B cell (primary cell): ENCODE results near the gene NOS1AP. TPM values are rescaled to one million over a fixed set of nuclear protein-coding genes. Genes with fewer than 3 reads are reported as not detected.

Source experiments
- ATAC-seq: fragments of 200-7000 bp; cut with Tn5 transposase; one replicate; pipeline ENCODE4 v1.10.0; 2021; ENCODE audit warnings: low read depth, mild to moderate bottlenecking, moderate number of reproducible peaks, moderate library complexity
- CTCF ChIA-PET: fragments of 350-600 bp; sonication (Branson Sonifier 250); formaldehyde crosslinking; loops from one replicate; lab custom pipeline; 2021; ENCODE audit warnings: antibody characterized with exemption, inconsistent platforms; lab: Charles Lee
- POLR2A ChIA-PET: fragments of 350-600 bp; sonication (Branson Sonifier 250); formaldehyde crosslinking; loops from one replicate; lab custom pipeline; 2021; ENCODE audit warnings: antibody characterized with exemption; lab: Charles Lee
- DNase-seq: peaks from one replicate; pipeline ENCODE4 v3.0.0; 2013
- H2AFZ ChIP-seq: 2 replicates; pipeline ENCODE4 v1.6.1; 2012; ENCODE audit warnings: mild to moderate bottlenecking, low read depth, low read length; ENCODE audit not compliant: insufficient read depth, poor library complexity, severe bottlenecking
- H3K27ac ChIP-seq, 2 donors: 1 replicate in 1 of 2; 2 replicates in 1 of 2; pipeline ENCODE4 v1.5.1; 2012 to 2013; ENCODE audit warnings: low read length in 2 of 2, mild to moderate bottlenecking in 2 of 2, moderate library complexity in 1 of 2
- H3K27me3 ChIP-seq, 4 experiments: fragments of 200-600 bp in 1 of 4; sonication (generic) in 1 of 4; replicated peaks in 1 of 4; 1 replicate in 2 of 4; 2 replicates in 2 of 4; pipeline versions ENCODE4 v1.6.1 to v1.7.0; 2013 to 2016; ENCODE audit warnings: low read length in 3 of 4, mild to moderate bottlenecking in 2 of 4, mixed read lengths in 1 of 4, moderate library complexity in 1 of 4; ENCODE audit not compliant: insufficient read depth in 4 of 4, control insufficient read depth in 3 of 4; ENCODE audit errors: control extremely low read depth in 1 of 4
- H3K36me3 ChIP-seq, 2 experiments: replicated peaks in 1 of 2; 1 replicate in 1 of 2; 2 replicates in 1 of 2; pipeline versions ENCODE4 v1.6.1 to v1.7.1; 2013; ENCODE audit warnings: low read length in 1 of 2; ENCODE audit not compliant: insufficient read depth in 2 of 2, control insufficient read depth in 1 of 2; ENCODE audit errors: control extremely low read depth in 1 of 2, extremely low read depth in 1 of 2
- H3K4me1 ChIP-seq, 2 donors: fragments of 200-600 bp in 1 of 2; sonication (generic) in 1 of 2; 1 replicate in 1 of 2; 2 replicates in 1 of 2; pipeline versions ENCODE4 v1.5.1 to v1.6.1; 2013 to 2017; ENCODE audit warnings: low read length in 2 of 2; ENCODE audit not compliant: control insufficient read depth in 2 of 2, insufficient read depth in 2 of 2
- H3K4me2 ChIP-seq: replicated peaks from 2 replicates; pipeline ENCODE3; 2012; ENCODE audit warnings: mild to moderate bottlenecking, low read depth, low read length; ENCODE audit not compliant: poor library complexity, severe bottlenecking
- H3K4me3 ChIP-seq, 5 experiments: fragments of 200-600 bp in 1 of 5; sonication (generic) in 1 of 5; 1 replicate in 3 of 5; 2 replicates in 2 of 5; pipeline versions ENCODE4 v1.5.1 to v1.7.0; 2011 to 2016; ENCODE audit warnings: low read length in 4 of 5, mild to moderate bottlenecking in 4 of 5, low read depth in 2 of 5, control low read depth in 1 of 5, moderate library complexity in 1 of 5; ENCODE audit not compliant: insufficient read depth in 1 of 5; ENCODE audit errors: control extremely low read depth in 1 of 5, extremely low read depth in 1 of 5
- H3K79me2 ChIP-seq: fragments of 200-600 bp; sonication (generic); one replicate; pipeline ENCODE4 v1.6.0; 2016; ENCODE audit warnings: low read length; ENCODE audit not compliant: control insufficient read depth, insufficient read depth
- H3K9ac ChIP-seq: fragments of 200-600 bp; sonication (generic); 2 replicates; pipeline ENCODE4 v1.6.1; 2017; ENCODE audit warnings: mild to moderate bottlenecking, low read length, moderate library complexity
- H3K9me3 ChIP-seq, 3 donors: one replicate each; pipeline versions ENCODE4 v1.6.1 to v1.7.1; 2013; ENCODE audit warnings: low read length in 2 of 3; ENCODE audit not compliant: control insufficient read depth in 2 of 3, insufficient read depth in 1 of 3; ENCODE audit errors: control extremely low read depth in 1 of 3
- H4K20me1 ChIP-seq: 2 replicates; pipeline ENCODE4 v1.6.0; 2012; ENCODE audit warnings: mild to moderate bottlenecking, low read length; ENCODE audit not compliant: insufficient read depth, control insufficient read depth, poor library complexity, severe bottlenecking
- H3K27ac Mint-ChIP-seq: one replicate; pipeline ENCODE4 v1.8.0; 2021; ENCODE audit warnings: mixed read lengths
- H3K27me3 Mint-ChIP-seq: one replicate; pipeline ENCODE4 v1.8.0; 2021; ENCODE audit warnings: mixed read lengths
- H3K4me1 Mint-ChIP-seq: one replicate; pipeline ENCODE4 v1.8.0; 2021; ENCODE audit warnings: mixed read lengths
- H3K4me3 Mint-ChIP-seq: one replicate; pipeline ENCODE4 v1.8.0; 2021; ENCODE audit warnings: mixed read lengths
- H3K9me3 Mint-ChIP-seq: one replicate; pipeline ENCODE4 v1.8.0; 2022; ENCODE audit warnings: mixed read lengths; ENCODE audit not compliant: insufficient read depth
- CTCF ChIP-seq: fragments of 200-600 bp; IDR thresholded peaks from one replicate; pipeline ENCODE4 v1.8.0; 2022; ENCODE audit warnings: antibody characterized with exemption, mild to moderate bottlenecking
- EZH2 ChIP-seq: IDR thresholded peaks from 2 replicates; pipeline ENCODE4 v1.6.1; 2012; ENCODE audit warnings: borderline replicate concordance, low read depth, mild to moderate bottlenecking, moderate library complexity, low read length; ENCODE audit not compliant: insufficient read depth, poor library complexity, severe bottlenecking
- WGBS: methylation state at CpG from one replicate; pipeline ENCODE4 v1.1.5; 2013; ENCODE audit warnings: missing lambda C conversion rate; ENCODE audit not compliant: insufficient coverage; 5-methylcytosine and 5-hydroxymethylcytosine counted together
- intact Hi-C: fragments of 100-400 bp; cut with micrococcal nuclease; formaldehyde crosslinking; loops from one replicate; pipeline ENCODE4 v1.10.0; 2022
- polyA plus RNA-seq: library from polyadenylated mRNA; depleted of rRNA; stranded (reverse); fragments of >200 nt; gene quantifications from 2 replicates; pipeline ENCODE4 v1.2.3, GENCODE V29; 2012
- total RNA-seq, 2 donors: library from RNA; stranded (reverse); fragments of 120-200 nt in 1 of 2; gene quantifications; 1 replicate in 1 of 2; 2 replicates in 1 of 2; pipeline versions ENCODE4 v1.2.3 to v1.2.4, GENCODE V29; 2013 to 2022

NOS1AP gene
- total and polyA plus RNA-seq, 2 donors (not counting 1 experiment from before 2014, with no cell fraction given), result 0.32 TPM; not detected in 1

GRCh38 chr1:162139211-162139610 lies 69.7 kb downstream of the NOS1AP start:
- H3K4me2 ChIP-seq, result no peak overlapping the region
- H3K27me3 ChIP-seq, result peaks cover 0 to 4% (median 2%) of the 10 kb centered on the region in 4 experiments
- Mint-ChIP-seq H3K9me3 (no peaks in the 10 kb centered on the region), H3K4me1 (no peaks in the 10 kb centered on the region), H3K27me3 (peaks cover 38% of the 10 kb centered on the region), H3K4me3 (no peak overlapping the region), H3K27ac (no peak overlapping the region)
- TF ChIP-seq EZH2 (no peak), CTCF (no peak)
- no peaks in the 10 kb centered on the region for H3K79me2 ChIP-seq
- no peak overlapping the region for H3K9ac ChIP-seq
- intact Hi-C loops, result no loop called here
- H3K27ac ChIP-seq, result no peak overlapping the region
- H3K4me1 ChIP-seq, result no peaks in the 10 kb centered on the region
- DNase-seq, result no peak
- no peak for ATAC-seq
- H3K36me3 ChIP-seq, result no peaks in the 10 kb centered on the region
- H3K9me3 ChIP-seq, result no peaks in the 10 kb centered on the region
- no peak overlapping the region for H3K4me3 ChIP-seq
- WGBS, result 80% methylated on average over 1 of the region's 1 CpG
- ChIA-PET CTCF (no interaction called here), POLR2A (no interaction called here)
- H4K20me1 ChIP-seq, result no peaks in the 10 kb centered on the region
- no peak overlapping the region for H2AFZ ChIP-seq

- intact Hi-C loops, result no loop called here
- Mint-ChIP-seq H3K4me1 (no peaks in the 10 kb centered on the region), H3K9me3 (no peaks in the 10 kb centered on the region), H3K27me3 (peaks cover 34% of the 10 kb centered on the region), H3K27ac (no peak overlapping the region), H3K4me3 (no peak overlapping the region)
- Histone ChIP-seq H3K4me1 (no peaks in the 10 kb centered on the region), H3K4me2 (no peak overlapping the region), H3K36me3 (no peaks in the 10 kb centered on the region), H3K27ac (no peak overlapping the region), H3K79me2 (no peaks in the 10 kb centered on the region), H2AFZ (no peak overlapping the region), H3K9me3 (no peaks in the 10 kb centered on the region), H4K20me1 (no peaks in the 10 kb centered on the region), H3K4me3 (no peak overlapping the region), H3K9ac (no peak overlapping the region), H3K27me3 (peaks cover 0 to 7% (median 4%) of the 10 kb centered on the region in 4 experiments)
- WGBS, result 62% methylated on average over 3 of the region's 5 CpGs
- TF ChIP-seq CTCF (no peak), EZH2 (no peak)
- DNase-seq (no peak), ATAC-seq (no peak)
- POLR2A ChIA-PET, result no interaction called here
- CTCF ChIA-PET, result interaction anchor here (0.6 kb wide), 1 partner anchor 936 kb away, joined by 3 read pairs; no protein-coding TSS in a partner anchor
Measured at GRCh38 chr1:162141281-162142054, 72.0 kb downstream of the NOS1AP start.
